ENCODE data around the gene DOCK10. TPM values are rescaled to one million over a fixed set of nuclear protein-coding genes. Genes with fewer than 3 reads are reported as not detected.

DOCK10 gene
- total RNA-seq, 1 experiment from 2014 or later = 5.8 TPM

DNA sequence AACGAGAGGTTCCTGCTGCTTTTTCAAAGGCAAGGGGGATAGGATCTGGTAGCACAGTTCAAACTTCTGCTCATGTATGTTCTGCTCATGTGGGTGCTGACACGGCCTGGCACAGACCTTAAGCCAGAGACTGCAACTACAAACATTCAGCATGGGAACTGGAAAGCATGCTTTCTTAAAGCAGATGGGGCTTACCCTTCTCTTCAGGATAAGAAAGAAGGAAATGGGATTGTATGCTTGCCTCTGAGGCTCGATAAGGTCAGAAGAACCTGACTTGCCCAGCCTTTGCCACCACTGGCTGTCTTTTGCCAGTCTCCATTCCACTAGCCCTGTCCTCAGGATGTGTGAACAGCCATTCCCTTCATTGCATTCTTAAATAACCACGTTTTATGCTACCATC lies 10.7 kb downstream of the DOCK10 start:
- ChIA-PET CTCF (no interaction called here), POLR2A (no interaction called here)
- in situ Hi-C loops (cut with HindIII; ENCODE audit: low pct_unique_long_range_greater_than_20kb, low sequenced_read_pairs) (no loop called here), intact Hi-C loops (cut with micrococcal nuclease; ENCODE audit: unreplicated experiment) (no loop called here)
- no peak for DNase-seq (ENCODE audit: low read depth, low spot score)
- Histone ChIP-seq H3K36me3 (ENCODE audit: control insufficient read depth, insufficient read depth, low read length) (no peaks in the 10 kb centered on the region), H3K4me1 (ENCODE audit: control insufficient read depth, insufficient read depth, low read length) (no peaks in the 10 kb centered on the region), H3K4me3 (ENCODE audit: low read depth in 2 of 2, low read length in 2 of 2) (no peak overlapping the region), H3K27ac (ENCODE audit: low read length) (no peak overlapping the region), H3K9me3 (ENCODE audit: control insufficient read depth, insufficient read depth, low read depth, low read length) (no peaks in the 10 kb centered on the region), H3K27me3 (ENCODE audit: control insufficient read depth, insufficient read depth, low read length) (no peaks in the 10 kb centered on the region; the same call in 1 of the 2 replicates)
- no TSS peak for BruUV-seq (replicated peaks)
- TF ChIP-seq POLR2AphosphoS5 (IDR thresholded peaks at IDR 0.05; ENCODE audit: low read depth, low read length) (no peak), SIN3A (IDR thresholded peaks at IDR 0.05; ENCODE audit: borderline replicate concordance, insufficient read depth, low read depth, low read length) (no peak), TCF7L2 (IDR thresholded peaks at IDR 0.05; ENCODE audit: low read depth, low read length) (no peak)
- TF ChIP-seq, protein P1, sequence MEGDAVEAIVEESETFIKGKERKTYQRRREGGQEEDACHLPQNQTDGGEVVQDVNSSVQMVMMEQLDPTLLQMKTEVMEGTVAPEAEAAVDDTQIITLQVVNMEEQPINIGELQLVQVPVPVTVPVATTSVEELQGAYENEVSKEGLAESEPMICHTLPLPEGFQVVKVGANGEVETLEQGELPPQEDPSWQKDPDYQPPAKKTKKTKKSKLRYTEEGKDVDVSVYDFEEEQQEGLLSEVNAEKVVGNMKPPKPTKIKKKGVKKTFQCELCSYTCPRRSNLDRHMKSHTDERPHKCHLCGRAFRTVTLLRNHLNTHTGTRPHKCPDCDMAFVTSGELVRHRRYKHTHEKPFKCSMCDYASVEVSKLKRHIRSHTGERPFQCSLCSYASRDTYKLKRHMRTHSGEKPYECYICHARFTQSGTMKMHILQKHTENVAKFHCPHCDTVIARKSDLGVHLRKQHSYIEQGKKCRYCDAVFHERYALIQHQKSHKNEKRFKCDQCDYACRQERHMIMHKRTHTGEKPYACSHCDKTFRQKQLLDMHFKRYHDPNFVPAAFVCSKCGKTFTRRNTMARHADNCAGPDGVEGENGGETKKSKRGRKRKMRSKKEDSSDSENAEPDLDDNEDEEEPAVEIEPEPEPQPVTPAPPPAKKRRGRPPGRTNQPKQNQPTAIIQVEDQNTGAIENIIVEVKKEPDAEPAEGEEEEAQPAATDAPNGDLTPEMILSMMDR (IDR thresholded peaks at IDR 0.05) = no peak
- TF ChIP-seq, protein P2, sequence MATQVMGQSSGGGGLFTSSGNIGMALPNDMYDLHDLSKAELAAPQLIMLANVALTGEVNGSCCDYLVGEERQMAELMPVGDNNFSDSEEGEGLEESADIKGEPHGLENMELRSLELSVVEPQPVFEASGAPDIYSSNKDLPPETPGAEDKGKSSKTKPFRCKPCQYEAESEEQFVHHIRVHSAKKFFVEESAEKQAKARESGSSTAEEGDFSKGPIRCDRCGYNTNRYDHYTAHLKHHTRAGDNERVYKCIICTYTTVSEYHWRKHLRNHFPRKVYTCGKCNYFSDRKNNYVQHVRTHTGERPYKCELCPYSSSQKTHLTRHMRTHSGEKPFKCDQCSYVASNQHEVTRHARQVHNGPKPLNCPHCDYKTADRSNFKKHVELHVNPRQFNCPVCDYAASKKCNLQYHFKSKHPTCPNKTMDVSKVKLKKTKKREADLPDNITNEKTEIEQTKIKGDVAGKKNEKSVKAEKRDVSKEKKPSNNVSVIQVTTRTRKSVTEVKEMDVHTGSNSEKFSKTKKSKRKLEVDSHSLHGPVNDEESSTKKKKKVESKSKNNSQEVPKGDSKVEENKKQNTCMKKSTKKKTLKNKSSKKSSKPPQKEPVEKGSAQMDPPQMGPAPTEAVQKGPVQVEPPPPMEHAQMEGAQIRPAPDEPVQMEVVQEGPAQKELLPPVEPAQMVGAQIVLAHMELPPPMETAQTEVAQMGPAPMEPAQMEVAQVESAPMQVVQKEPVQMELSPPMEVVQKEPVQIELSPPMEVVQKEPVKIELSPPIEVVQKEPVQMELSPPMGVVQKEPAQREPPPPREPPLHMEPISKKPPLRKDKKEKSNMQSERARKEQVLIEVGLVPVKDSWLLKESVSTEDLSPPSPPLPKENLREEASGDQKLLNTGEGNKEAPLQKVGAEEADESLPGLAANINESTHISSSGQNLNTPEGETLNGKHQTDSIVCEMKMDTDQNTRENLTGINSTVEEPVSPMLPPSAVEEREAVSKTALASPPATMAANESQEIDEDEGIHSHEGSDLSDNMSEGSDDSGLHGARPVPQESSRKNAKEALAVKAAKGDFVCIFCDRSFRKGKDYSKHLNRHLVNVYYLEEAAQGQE (IDR thresholded peaks at IDR 0.05; ENCODE audit: insufficient read depth in 1 of 2, low read depth in 2 of 2, low read length in 1 of 2) = no peak
- ATAC-seq = no peak

DNA sequence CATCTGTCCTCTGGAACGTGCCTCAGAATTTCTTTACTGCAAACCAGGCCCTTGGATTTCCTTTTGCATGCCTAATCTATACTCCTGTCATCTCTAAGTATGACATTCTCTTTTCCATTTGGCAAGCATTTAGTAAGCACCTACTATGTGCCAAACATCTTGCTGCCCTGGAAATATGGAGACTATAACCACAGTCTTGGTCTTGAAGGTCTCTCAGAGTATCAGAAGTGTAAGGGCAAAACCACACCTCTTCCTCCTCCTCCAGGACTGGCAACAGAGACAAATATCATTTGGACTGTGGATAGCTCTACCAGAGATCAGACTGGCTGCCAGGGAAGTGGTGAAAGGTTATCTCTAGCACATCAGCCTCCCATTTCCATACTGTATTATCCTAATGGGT lies 11.4 kb downstream of the DOCK10 start:
- BruUV-seq (replicated peaks) = no TSS peak
- no peaks in the 10 kb centered on the region; the same call in 1 of the 2 replicates for H3K27me3 ChIP-seq (ENCODE audit: control insufficient read depth, insufficient read depth, low read length)
- CTCF ChIA-PET = no interaction called here
- no peak for TF ChIP-seq POLR2AphosphoS5 (IDR thresholded peaks at IDR 0.05; ENCODE audit: low read depth, low read length)
- TF ChIP-seq, protein P1 (IDR thresholded peaks at IDR 0.05) = no peak
- TF ChIP-seq SIN3A (IDR thresholded peaks at IDR 0.05; ENCODE audit: borderline replicate concordance, insufficient read depth, low read depth, low read length) = no peak
- TF ChIP-seq, protein P2 (IDR thresholded peaks at IDR 0.05; ENCODE audit: insufficient read depth in 1 of 2, low read depth in 2 of 2, low read length in 1 of 2) = no peak
- no peak for TF ChIP-seq TCF7L2 (IDR thresholded peaks at IDR 0.05; ENCODE audit: low read depth, low read length)
- DNase-seq (ENCODE audit: low read depth, low spot score) = no peak
- no peaks in the 10 kb centered on the region for H3K9me3 ChIP-seq (ENCODE audit: control insufficient read depth, insufficient read depth, low read depth, low read length)
- intact Hi-C loops (cut with micrococcal nuclease; ENCODE audit: unreplicated experiment) (no loop called here), in situ Hi-C loops (cut with HindIII; ENCODE audit: low pct_unique_long_range_greater_than_20kb, low sequenced_read_pairs) (no loop called here)
- no peaks in the 10 kb centered on the region for H3K36me3 ChIP-seq (ENCODE audit: control insufficient read depth, insufficient read depth, low read length)
- H3K4me3 ChIP-seq (ENCODE audit: low read depth in 2 of 2, low read length in 2 of 2) = no peak overlapping the region
- POLR2A ChIA-PET = no interaction called here
- ATAC-seq = no peak
- no peak overlapping the region for H3K27ac ChIP-seq (ENCODE audit: low read length)
- no peaks in the 10 kb centered on the region for H3K4me1 ChIP-seq (ENCODE audit: control insufficient read depth, insufficient read depth, low read length)

Measured in Panc1 (cell line).